Activated CD4-positive, alpha-beta T cell treated with anti-CD3 and anti-CD28 coated beads for 4 hours (primary cell): ENCODE results near the gene RNF208.
"Not testable (repeated sequence)": the region's sequence is repeated elsewhere in the genome, so short reads cannot be mapped to it uniquely, and the experiment has no call there.

Source experiments
- DNase-seq, 2 donors: peaks; one replicate each; pipeline ENCODE4 v3.0.0-alpha.2; 2020

The RNF208 gene

DNA sequence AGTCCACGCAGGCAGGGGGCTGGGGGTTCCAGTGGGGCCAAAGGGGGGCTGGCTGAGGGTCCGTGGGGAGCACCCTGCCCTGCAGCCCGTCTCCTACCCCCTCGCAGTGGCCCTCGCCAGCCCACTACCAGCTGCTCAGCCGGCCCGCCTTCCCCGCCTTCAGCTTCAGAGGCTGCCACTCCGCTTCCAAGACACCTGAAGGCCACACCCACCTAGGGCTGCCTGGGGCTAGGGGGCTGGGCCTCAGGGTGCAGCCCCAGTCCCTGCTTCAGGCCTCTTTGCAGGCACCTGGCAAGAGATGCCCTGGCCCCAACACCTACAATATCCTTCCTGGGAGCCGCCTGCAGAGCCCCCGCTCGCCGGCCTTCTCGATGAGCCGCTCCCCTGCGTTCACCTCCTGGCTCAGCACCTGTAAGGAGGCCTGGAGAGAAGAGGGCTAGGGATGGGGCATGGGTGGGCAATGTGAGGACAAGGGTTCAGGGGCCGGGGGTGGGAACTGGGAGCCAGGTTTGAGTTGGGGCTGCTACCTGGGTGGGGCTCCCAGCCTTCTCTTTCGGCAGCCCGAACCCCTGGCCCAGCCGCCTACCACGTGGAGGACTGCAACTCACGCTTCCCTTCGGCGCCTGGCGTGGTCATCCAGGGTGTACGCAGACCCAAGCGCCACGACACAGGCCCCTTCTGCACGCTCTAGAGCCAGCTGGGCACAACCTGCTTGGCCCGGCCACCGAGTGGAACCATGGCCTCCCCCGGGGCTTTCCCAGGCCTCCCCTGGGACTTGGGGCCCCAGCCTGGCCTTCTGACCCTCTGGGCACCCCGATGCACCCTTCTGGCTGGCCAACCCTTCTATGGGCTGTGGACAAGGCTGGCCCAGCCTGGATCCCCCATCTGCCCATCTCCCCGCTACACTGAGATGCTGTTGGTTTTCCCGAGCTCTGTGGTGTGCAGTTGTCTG, 30.8 kb upstream of the RNF208 start:
- DNase-seq, result no peak

DNA sequence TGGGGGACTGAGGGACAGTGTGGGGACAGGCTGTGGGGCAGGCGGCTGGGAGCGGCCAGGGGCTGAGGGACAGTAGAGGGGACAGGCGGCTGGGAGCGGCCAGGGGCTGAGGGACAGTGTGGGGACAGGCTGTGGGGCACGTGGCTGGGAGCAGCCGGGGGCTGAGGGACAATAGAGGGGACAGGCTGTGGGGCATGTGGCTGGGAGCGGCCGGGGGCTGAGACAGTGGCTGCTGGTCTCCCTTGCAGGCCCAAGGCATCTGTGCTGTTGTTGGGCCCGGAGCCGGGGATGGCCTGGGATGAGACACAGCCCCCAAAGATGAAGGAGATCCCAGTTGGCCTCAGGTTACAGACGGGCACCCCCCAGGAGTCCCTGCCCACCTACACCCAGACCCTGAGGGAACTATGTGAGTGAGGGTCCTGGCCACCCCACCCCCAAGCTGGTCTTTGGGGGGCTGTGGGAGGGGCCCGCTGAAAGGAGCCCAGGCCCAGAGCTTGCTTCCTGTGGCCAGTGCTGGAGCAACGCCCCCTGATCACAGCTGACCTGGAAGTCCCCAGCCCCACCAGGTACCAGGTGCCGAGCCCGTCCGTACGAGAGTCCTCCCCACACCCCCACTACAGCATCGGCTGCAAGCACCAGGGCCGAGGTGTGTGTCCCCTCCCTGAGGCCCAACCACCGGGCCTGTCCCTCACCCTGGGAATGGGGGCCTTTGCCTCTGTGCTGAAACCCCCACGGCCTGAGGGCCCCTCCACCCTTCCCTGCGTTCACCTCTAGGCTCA, 29.6 kb upstream of the RNF208 start:
- DNase-seq, result no peak

DNA sequence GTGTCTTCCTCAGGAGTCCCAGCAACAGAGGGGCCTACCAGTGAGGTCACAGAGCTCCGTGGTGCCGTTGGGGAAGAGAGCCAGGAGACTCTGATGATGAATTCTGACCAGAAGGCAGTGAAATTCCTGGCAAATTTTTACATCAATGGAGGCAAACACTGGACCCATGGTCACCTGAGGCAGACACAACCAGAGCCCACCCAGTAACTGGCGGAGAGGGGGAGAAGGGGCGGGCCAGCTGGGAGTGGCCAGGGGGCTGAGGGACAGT, 29.1 kb upstream of the RNF208 start, which contains the start of gene STPG3:
Gene STPG3, plus strand, starts transcription at position 93 of the 268 bp plus-strand sequence. Its CDS starts 1 bp downstream, at position 94.
- no peak for DNase-seq

DNA sequence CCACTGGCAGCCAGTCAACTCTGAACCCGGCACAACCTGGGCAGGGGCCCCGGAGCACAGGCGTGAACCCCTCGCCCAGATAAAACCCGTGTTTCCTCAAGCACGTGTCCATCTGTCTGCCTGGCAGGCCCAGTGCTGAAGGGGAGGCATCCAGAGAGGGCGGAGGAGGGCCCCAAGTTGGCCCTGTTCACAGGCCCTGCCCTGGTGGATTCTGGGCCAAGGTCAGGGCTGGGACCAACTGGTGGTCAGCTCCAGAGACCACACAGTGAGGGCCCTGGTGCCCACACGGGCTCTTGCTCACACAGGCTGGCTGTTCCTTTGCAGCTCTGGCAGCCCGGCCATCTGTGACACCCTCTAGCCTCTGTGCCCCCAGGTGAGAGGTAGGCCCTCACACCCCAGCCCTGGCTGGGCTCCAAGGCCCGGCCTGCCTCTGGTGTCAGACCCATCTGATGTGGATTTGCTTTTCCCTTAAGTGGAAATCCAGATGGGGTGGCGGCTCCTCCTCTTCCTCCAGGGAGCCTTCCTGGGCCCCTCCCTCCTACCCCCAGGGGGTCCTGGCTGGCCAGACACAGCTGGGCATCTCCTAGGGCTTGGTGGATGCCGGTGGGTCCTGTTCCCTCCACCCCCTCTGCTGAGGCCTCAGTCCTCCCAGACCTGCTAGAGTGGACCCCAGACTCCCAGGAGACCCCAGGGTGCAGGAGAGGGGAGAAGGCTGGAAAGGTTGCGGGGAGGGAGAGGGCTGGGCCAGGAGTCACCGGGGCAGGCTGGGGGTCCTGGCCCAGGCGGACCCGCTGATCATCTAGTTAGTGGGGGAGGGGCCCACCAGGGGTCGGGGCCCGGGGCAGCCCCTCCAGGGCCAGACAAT, 28.5 kb upstream of the RNF208 start:
- DNase-seq, result no peak

DNA sequence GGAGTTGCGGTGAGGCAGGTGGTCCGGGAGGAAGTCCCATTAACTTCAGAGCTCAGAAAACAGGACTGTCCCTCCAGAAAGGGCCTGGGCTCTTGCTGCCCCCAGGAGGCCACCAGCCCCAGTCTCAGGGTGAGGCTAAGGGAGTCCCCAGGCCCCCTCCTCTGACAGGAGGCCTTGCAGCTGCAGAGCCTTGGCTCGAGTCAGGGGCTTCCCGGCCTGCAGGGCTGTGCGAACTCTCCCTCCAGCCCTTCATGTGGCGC, 25.8 kb upstream of the RNF208 start:
- no peak for DNase-seq

DNA sequence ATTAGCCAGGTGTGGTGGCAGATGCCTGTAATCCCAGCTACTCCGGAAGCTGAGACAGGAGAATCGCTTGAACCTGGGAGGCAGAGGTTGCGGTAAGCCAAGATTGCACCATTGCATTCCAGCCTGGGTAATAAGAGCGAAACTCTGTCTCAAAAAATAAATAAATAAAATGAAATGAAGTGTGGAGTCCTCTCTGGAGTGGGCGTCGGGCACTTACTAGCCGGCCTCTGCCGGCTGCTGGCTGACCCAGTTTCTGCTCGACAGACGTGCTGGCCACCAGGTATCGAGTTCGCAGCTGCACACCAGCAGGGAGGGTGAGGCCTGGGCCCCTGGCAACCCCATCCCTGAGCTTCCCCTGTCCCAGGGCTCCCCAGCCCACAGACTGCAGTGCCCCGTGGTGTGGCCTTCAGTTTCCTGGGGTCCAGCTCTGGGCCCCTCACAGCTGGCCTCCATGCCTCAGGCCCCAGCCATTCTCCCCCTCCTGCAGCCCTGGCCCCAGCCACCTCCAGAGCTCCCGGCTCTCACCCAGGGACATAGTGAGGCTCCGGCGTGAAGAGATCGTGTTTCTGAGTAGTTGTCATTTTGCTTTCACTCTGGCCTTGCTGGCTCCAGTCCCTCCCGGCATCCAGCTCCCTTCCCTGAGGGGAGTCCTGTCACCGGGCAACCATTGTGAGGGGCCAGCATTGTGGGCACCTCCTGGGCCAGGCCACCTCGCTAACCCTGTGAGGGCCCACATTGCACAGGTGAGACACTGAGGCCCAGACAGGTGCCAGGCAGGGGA, 25.3 kb upstream of the RNF208 start:
- DNase-seq, result no peak

DNA sequence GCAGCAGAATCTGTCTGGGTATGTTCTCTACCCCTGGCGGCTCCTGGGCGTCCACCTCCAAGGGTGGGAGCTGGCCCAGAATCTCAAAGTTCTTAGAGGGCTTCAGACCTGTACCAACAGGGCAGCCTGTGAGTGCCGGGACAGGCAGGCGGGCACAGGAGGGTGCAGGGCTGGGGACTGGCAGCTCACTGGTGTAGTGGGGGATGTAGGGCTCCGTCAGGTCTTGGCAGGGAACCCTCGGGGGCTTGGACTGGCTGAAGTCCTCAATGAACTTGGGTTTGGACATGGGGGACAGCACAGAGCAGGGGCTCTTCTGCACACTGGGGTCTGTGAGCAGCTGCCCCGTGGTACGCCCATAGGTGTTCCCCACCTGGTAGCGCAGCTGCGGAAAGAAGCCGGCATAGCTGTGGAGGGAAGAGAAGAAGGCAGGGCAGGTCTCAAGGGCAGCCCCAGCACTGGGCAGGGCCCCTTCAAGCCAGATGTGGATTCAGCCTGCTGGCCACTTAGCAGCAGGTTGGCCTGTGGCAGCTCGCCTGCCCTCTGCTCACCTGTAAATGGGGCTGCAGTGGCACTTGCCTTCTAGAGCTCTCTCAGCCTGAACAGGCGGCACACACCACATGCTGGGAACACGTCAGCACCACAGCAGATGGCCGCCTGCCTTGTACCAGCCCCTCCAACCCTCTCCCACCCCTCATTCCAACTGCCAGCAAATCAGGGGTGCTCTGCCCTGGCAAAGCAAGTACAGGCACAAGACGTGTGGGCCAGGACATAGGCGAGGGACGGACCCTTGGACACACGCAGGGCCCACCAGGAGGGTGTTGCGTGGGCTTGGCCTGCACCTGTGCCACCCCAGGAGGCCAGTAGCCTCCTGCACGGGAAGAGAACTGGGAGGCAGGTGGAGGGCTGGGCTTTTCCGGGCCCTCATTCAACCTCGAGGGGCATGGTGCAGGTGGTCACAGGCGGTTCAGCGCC, 23.7 kb upstream of the RNF208 start:
- no peak for DNase-seq

DNA sequence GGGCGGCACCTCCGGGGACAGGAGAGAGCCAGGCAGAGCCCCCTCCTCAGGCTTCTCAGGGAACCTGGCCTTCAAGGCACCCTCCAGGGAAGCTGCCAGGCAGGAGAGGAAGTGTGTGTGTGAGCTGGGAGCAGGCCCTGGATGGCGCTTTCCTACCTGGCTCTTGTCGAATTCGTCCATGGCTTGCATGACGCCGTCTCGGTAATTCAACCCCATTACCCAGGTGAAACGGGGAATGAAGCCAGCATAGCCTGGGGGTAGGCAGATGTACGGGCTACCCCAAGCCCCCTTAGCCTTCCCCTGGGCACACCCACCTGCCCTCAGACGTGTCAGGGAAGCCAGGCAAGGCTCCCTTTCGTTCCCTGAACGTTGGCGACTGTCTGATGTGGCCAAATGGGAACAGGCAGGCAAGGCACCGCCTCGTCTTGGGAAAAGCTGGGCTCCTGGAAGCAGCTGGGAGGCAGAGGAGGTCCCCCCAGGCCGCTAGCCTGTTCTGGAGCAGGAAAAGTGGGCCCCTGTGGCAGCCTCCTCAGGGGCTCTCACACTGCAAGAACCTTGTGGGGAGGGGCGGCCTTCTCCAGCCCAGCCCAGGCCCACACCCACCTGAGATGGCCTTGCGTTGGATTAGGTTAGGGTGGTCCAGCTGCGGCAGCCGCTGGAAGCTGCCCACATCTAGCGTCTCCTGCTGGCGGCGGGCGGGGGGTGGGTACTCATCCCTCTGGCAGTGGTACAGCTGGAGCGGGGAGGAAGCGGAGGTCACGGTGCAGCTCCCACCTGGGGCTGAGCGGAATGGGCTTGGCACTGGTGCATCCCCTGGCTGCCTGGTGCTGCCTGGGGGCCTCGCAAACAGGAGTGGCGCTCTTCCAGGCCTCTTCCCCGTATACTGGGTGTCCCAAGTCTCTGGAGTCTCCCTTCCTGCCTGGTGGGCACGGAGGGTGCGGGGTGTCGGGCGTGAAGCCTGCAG, 22.7 kb upstream of the RNF208 start:
- DNase-seq, result no peak

DNA sequence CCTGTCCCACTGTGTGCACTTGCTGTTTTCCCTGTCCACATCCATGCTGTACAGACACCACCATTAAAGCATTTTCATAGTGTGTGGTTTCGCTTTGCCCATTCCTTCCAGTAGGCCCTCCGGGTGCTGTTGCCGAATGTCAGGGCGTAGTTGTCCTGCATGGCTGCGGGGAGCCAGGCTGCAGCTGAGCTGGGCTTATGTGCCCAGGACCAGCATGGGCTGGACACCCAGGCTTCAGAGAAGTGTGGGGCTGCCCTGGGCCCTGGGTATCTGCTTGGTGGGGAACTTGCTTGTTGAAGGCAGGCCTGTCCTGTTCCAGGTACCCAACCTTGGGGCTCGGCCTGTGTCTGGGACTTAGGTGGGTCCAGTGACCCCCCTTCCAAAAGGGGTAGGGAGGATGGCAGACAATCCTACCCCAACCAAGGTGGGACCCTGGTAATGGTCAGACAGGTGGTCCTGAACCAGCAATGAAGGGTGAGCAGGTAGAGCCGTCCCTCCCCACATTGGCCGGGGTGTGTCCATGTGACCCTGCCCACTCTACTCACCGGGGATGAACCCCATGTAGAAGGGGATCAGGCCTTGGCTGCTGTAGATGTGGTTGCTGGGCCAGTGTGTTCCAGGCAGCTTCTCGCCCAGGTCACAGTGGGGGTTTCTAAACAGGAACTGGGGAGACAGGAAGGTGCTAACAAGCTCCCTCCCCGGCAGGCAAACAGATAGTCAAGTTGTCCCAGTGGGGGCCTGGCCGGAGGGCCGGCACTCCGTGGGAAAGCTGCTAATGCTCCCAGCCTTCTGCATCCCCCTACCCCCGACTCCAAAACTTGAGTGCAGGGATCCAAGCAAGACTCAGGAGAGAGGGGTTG, 21.8 kb upstream of the RNF208 start:
- no peak for DNase-seq

DNA sequence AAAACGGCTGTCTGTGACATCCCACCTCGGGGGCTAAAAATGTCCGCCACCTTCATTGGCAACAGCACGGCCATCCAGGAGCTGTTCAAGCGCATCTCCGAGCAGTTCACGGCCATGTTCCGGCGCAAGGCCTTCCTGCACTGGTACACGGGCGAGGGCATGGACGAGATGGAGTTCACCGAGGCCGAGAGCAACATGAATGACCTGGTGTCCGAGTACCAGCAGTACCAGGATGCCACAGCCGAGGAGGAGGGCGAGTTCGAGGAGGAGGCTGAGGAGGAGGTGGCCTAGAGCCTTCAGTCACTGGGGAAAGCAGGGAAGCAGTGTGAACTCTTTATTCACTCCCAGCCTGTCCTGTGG, 21.2 kb upstream of the RNF208 start:
- DNase-seq, result not testable (repeated sequence)

DNA sequence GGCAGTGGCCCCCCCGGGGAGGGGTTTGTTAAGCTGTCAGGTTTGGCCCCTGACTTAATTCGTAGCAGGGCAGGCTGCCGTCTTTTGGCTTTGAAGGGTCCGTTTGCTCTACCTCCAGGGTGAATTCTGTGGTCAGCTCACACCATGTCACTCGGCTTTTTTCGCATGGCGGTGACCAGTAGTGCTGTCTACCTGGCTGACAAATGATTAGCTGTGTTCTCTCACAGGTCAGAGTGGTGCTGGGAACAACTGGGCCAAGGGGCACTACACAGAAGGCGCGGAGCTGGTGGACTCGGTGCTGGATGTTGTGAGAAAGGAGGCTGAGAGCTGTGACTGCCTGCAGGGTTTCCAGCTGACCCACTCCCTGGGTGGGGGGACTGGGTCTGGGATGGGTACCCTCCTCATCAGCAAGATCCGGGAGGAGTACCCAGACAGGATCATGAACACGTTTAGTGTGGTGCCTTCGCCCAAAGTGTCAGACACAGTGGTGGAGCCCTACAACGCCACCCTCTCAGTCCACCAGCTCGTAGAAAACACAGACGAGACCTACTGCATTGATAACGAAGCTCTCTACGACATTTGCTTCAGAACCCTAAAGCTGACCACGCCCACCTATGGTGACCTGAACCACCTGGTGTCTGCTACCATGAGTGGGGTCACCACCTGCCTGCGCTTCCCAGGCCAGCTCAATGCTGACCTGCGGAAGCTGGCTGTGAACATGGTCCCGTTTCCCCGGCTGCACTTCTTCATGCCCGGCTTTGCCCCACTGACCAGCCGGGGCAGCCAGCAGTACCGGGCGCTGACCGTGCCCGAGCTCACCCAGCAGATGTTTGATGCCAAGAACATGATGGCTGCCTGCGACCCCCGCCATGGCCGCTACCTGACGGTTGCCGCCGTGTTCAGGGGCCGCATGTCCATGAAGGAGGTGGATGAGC, 20.5 kb upstream of the RNF208 start:
- no peak for DNase-seq

DNA sequence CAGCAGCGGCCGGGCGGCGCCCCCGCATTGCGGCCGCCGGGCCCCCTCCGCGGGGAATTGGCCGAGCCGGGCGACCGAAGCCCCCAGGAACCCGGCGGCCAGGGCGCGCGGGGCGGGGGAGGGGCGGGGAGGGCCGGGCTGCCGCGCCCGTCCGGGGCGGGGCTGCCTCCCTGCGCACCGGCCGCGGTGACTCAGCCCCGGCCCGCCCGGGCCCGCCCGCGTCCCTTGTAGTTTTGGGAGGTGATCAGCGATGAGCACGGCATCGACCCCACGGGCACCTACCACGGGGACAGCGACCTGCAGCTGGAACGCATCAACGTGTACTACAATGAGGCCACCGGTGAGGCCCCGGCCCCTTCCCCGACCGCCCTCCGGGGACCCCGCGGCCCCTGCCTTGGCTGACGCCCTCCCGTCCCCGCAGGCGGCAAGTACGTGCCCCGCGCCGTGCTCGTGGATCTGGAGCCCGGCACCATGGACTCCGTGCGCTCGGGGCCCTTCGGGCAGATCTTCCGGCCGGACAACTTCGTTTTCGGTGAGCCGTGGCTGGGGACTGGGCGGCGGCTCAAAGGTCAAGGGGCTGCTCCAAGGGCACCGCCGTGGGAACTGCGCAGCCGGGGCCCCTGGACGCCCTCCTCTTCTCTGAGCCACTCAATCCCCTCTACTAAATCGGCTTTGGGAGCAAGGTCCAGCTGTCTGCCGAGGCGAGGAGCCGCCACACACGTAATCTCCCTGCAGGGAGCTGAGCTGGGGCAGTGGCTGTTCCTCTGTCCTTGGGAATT, 19.6 kb upstream of the RNF208 start:
- peak; percentile 74 to 79 for DNase-seq

DNA sequence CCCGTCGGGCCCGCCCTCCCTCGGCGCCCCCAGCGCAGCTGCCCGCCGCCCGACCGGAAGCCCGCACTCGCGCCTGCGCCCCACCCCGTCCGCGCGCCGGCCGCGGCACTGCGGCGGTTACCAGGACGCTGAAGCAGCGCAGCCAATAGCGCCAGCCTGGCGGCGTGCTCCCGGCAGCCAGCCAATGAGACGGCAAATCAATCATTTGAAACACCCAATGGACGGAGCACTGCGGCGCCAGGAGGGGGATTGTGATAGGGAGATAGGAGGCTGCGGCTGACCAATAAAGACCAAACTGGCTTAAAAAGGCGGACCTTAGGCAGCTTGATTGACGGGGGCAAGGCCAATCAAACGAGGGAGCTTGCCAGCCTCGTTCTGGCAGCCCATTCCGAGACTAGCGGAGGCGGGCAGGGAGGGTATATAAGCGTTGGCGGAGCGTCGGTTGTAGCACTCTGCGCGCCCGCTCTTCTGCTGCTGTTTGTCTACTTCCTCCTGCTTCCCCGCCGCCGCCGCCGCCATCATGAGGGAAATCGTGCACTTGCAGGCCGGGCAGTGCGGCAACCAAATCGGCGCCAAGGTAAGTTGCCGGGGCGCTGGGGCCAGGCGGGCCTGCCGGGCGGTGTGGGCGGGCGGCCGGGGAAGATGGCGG, 18.9 kb upstream of the RNF208 start, which contains the start of gene TUBB4B:
Gene TUBB4B, plus strand, starts transcription at position 447 of the 649 bp plus-strand sequence. Its CDS starts 74 bp downstream, at position 521.
- peak; percentile 97 to 98 for DNase-seq

DNA sequence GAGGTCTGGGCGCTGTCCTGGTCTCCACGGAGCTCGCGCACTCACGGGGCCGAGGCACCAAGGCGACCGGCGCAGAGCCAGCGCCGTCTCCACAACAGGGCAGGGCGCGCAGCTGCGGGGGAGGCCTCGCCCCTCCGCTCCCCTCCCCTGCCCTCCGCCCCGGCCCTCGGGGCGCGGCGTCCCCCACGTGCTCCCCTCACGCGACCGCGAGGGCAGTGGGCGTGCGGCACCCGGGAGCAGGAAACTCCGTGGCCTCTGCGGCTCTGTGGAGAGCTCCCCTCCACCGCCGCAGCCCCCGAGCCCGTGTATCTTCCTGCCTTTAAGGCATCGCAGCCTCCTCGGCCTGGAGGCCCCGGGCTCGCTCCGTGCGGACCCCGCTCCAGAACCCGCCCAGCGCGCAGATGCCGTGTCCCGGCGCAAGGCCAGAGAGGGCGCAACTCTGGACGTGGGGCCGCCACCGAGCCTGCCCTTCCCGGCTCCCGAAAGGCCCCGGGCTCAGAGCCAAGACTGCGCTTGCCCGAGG, 18.3 kb upstream of the RNF208 start:
- peak; percentile 62 to 74 for DNase-seq

DNA sequence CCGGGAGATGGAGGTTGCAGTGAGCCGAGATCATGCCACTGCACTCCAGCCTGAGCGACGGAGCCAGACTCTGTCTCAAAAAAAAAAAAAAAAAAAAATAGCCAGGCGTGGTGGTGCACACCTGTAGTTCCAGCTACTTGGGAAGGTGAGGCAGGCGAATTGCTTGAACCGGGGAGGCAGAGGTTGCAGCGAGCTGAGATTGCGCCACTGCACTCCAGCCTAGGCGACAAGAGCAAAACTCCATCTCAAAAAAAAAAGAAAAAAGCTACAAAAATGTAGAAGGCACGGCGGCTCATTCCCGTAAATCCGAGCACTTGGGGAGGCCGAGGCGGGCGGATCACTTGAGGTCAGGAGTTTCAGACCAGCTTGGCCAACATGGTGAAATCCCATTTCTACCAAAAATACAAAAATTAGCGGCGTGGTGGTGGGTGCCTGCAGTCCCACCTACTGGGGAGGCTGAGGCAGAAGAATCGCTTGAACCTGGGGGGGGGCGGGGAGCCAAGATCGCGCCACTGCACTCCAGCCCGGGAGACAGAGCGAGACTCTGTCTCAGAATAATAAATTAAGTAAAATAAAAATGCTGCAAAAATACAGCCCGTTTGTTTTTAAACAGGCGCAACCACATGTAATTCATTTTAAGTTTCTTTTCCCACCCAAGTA, 17.6 kb upstream of the RNF208 start:
- DNase-seq, result not testable (repeated sequence)
